ENCODE results near the gene THAP11.

The THAP11 gene

DNA sequence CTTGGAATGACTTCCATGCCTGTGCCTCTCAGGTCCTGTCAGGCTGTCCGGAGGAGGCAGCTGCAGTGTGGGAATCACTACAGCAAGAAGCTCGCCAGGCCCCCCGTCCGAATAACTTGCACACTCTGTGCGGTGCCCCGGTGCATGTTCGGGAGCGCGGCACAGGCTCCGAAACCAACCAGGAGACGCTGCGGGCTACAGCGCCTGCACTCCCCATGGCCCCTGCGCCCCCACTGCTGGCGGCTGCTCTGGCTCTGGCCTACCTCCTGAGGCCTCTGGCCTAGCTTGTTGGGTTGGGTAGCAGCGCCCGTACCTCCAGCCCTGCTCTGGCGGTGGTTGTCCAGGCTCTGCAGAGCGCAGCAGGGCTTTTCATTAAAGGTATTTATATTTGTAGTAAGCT is 43.9 kb downstream of the THAP11 start:
- no peak for DNase-seq

DNA sequence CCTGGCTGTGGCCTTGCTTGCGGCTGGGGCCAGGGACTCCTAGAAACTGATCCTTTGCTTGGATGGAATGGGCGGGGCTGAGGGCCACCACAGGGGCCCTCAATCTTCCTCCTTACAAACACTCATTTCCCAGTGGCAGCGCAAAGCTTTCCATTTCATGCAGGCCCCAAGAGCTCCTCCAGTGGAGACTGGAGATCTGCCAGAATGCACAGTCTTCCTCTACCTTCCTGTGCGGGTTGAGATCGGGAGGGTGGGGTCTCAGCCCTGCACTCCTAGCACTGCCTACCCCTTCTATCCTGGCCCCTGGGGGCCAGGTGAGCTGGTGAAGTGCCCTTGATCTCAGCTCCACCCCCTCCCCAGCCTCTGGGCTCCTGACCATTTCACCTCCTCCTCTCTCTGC is 44.3 kb downstream of the THAP11 start:
- DNase-seq: no peak

GRCh38 chr16:67888331-67888730 is 46.2 kb downstream of the THAP11 start:
- DNase-seq: no peak

DNA sequence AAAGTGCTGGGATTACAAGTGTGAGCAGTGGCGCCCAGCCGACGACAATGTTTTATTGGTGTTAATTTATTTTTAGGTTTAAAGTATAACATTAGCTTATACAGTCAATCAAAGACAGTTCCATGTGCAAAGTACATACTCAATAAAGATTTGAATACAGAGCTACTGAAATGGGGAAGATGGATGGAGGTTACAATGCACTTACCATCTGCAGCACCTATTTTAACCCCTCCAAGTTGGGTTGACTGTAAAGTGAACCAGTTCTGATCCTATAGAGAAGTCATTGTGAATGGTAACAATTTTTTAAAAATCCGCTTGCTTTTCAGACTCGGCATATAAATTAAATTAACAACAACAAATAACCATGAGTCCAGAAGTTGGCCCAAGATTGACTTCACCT is 50.3 kb downstream of the THAP11 start:
- no peak for DNase-seq

DNA sequence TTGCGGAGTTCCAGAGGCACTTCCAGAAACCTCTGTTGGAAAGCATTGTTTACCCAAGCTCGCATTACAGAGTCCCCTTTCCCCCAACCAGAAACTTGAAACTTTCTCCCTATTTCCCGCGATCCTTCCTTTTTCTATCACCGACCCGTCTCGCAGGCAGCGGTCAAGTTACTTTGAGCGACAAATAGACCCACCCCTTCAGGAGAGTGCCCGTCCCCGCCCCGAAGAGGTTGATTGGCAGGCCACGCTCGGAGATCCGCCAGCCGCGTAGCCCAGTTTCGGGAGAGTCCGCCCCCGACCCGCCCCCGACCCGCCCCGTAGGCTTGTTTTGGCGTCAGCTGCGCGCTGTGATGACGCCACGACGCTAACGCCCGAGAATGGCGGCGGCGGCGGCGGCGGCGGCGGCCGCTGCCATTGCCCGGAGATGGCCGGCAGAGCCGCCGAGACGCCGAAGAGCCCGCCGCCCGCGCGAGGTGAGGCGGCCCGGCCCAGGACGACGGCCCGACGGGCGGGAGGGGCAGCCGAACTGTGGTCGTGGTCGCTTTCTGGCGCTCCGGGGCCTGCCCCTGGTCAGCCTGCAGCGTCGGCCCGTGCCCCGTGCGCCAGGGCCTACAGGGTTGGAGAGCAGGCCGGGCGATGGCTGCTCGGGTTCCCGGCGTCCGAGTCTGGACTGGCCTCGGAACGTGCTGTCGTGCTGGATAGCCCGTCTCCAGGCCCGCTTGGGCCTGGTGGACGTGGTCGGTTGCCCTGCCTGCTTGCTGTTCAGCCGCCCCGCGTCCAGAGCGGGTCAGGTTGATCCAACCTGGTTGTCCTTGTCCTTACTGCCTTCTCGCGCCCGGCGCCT is 51.0 kb downstream of the THAP11 start, which contains the start of gene PSKH1:
Gene PSKH1 (plus strand): TSS at position 356 of the 844 bp plus-strand sequence. CDS start 15,496 bp downstream, outside the sequence.
- DNase-seq: peak; percentile 93

Measured in amniotic stem cell (primary cell).